ACC112 (cell line): ENCODE data around the gene RAB25.

ENCODE experiments used
- H2AFZ ChIP-seq: fragments of 200-600 bp; sonication (generic); one replicate; pipeline ENCODE4 v1.6.0; 2017; ENCODE audit warnings: antibody characterized with exemption, low read length; ENCODE audit not compliant: unreplicated experiment
- H3K27ac ChIP-seq: fragments of 200-600 bp; sonication (generic); 2 replicates; pipeline ENCODE4 v1.5.1; 2014; ENCODE audit warnings: low read depth, mild to moderate bottlenecking, antibody characterized with exemption, low read length, moderate library complexity
- H3K27me3 ChIP-seq: fragments of 200-600 bp; sonication (generic); 2 replicates; pipeline ENCODE4 v1.6.1; 2014; ENCODE audit warnings: mild to moderate bottlenecking, antibody characterized with exemption, low read length, moderate library complexity, mixed read lengths; ENCODE audit not compliant: insufficient read depth
- H3K36me3 ChIP-seq: fragments of 200-600 bp; sonication (generic); 2 replicates; pipeline ENCODE4 v1.6.1; 2016; ENCODE audit warnings: mild to moderate bottlenecking, antibody characterized with exemption, low read length, moderate library complexity, mixed read lengths; ENCODE audit not compliant: insufficient read depth
- H3K4me1 ChIP-seq: fragments of 200-600 bp; sonication (generic); one replicate; pipeline ENCODE4 v1.6.1; 2016; ENCODE audit warnings: low read length, mixed read lengths; ENCODE audit not compliant: insufficient read depth, unreplicated experiment, control insufficient read depth
- H3K4me3 ChIP-seq: fragments of 200-600 bp; sonication (generic); 2 replicates; pipeline ENCODE4 v1.5.1; 2014; ENCODE audit warnings: mild to moderate bottlenecking, low read depth, low read length
- H3K79me2 ChIP-seq: fragments of 200-600 bp; sonication (generic); one replicate; pipeline ENCODE4 v1.6.0; 2016; ENCODE audit warnings: low read length; ENCODE audit not compliant: control insufficient read depth, unreplicated experiment, insufficient read depth

Gene RAB25

DNA sequence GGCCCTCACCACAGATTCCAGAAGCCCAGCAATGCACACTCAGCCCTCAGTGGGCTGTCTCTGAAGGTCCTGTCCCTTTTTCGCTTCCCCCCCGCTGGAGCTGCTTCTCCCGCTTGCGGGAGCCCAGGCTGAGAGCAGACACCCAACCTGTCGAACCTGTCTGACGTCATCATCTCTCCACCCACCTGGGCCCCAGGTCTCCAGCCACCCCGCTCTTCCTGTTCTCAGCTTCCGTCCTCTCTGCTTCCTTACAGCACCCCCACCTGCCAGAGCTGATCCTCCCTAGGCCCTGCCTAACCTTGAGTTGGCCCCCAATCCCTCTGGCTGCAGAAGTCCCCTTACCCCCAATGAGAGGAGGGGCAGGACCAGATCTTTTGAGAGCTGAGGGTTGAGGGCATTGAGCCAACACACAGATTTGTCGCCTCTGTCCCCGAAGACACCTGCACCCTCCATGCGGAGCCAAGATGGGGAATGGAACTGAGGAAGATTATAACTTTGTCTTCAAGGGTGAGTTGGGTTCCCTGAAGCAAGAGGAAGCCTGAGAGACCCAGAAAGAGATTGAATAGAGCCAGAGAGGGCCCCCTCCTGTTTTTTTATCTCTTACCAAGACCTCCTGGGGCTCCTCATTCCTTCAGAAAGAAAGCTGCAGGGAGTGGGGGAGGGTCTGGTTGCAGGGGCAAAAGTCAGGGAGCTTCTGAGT lies at the start of gene RAB25:
Gene RAB25 (plus strand): TSS at position 224 of the 700 bp plus-strand sequence. CDS start 241 bp downstream, at position 465.
- no peak within 1 kb of the TSS for H3K4me3 ChIP-seq
- no peak within 1 kb of the TSS for H3K27ac ChIP-seq
- no peaks in the 10 kb centered on the region for H3K36me3 ChIP-seq
- peaks cover 3% of the 10 kb centered on the region for H3K79me2 ChIP-seq
- H3K4me1 ChIP-seq: no peaks in the 10 kb centered on the region
- H3K27me3 ChIP-seq: no peaks in the 10 kb centered on the region
- no peak within 1 kb of the TSS for H2AFZ ChIP-seq

GRCh38 chr1:156012051-156012817 lies 48.7 kb upstream of the RAB25 start:
- Histone ChIP-seq H3K36me3 (peaks cover 26% of the 10 kb centered on the region), H2AFZ (no peak overlapping the region), H3K4me3 (no peak overlapping the region), H3K79me2 (no peaks in the 10 kb centered on the region), H3K27me3 (no peaks in the 10 kb centered on the region), H3K27ac (no peak overlapping the region), H3K4me1 (no peaks in the 10 kb centered on the region)

DNA sequence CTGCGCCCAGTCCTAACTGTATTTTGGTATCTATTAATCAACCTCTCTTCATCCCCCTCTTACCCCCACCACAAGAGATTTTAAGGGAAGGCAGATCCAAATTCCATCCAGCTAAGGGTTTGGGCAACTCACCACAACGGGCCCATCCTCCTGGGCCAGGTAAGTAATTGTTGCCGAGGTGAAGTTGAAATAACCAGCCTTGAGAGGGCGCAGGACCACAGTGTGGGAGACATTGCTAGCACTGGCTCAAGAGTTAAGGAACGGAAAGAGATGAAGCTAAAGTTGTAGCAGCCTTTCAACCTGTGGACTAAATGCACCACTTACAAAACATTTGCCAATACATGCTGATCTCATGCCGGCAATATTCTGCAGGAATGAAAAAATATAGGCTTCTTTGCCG lies 46.1 kb upstream of the RAB25 start:
- peaks cover 4% of the 10 kb centered on the region for H3K4me1 ChIP-seq
- no peaks in the 10 kb centered on the region for H3K27me3 ChIP-seq
- peaks cover 33% of the 10 kb centered on the region for H3K36me3 ChIP-seq
- H3K27ac ChIP-seq: no peak overlapping the region
- peaks cover 12% of the 10 kb centered on the region for H3K79me2 ChIP-seq
- no peak overlapping the region for H3K4me3 ChIP-seq
- H2AFZ ChIP-seq: no peak overlapping the region

DNA sequence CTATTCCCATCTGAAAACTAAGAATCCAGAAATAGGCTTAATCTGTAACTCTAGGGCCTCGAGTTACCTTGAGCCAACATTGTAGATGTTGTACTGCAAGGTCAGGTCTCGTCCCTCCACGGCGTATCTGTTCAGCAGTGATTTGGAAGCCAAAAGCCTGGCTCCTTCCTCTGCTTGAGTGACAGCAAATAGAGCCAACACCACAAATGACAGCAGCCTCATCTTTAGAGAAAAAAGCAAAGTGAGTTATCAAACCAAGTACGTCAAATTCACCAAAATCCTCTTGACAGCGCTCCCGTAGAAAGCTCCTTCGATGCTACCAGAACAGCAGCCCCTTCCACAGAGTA lies 41.0 kb upstream of the RAB25 start:
- Histone ChIP-seq H3K27me3 (no peaks in the 10 kb centered on the region), H3K27ac (no peak overlapping the region), H2AFZ (no peak overlapping the region), H3K36me3 (peaks cover 12% of the 10 kb centered on the region), H3K4me1 (peaks cover 4% of the 10 kb centered on the region), H3K4me3 (peak overlapping the region; percentile 93), H3K79me2 (peaks cover 20% of the 10 kb centered on the region)

DNA sequence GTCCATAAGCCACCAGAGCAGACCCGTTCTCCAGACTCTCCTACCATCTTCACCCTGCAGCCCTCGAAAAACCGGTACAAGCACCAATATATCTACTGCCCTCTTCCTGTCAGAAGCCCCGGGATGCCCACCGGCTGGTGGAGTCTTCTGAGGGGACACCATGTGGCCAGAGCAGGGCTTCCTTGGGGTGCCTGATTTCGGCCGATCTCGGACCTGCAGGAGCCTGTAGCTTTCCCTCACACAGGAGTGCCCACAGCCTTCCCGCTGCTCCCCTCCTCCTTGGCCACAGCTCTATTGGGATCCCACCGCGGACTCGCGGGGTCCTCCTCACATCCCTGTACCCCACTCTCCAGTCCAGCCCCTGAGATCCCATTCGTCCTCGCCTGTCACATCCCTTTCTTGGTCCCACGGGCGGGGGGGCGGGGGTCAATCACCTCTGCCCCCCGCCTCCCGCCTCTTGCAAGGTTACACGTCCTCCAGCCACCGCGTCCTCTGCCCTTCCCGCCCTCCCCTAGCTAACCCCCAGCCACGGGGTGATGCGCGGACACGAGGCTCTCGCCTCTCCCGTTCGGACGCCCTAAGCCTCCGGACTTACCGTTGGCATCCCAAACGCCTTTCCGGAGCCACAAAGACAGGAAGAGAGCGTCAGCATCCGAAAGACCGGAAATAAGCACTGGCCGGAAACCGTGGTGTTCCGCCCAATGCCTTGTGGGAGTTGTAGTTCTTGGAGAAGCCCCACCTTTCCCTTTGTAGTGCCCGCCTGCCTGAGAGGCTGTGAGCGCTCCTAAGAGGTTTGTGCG lies 40.5 kb upstream of the RAB25 start, which contains the start of gene SSR2:
Gene SSR2 (minus strand): TSS at position 659 of the 800 bp plus-strand sequence. CDS start 784 bp downstream, outside the sequence.
- Histone ChIP-seq H3K36me3 (peaks cover 10% of the 10 kb centered on the region), H3K4me1 (peaks cover 4% of the 10 kb centered on the region), H2AFZ (peak within 1 kb of the TSS; percentile 98), H3K4me3 (peak within 1 kb of the TSS; percentile 93), H3K27ac (no peak within 1 kb of the TSS), H3K79me2 (peaks cover 20% of the 10 kb centered on the region), H3K27me3 (no peaks in the 10 kb centered on the region)

DNA sequence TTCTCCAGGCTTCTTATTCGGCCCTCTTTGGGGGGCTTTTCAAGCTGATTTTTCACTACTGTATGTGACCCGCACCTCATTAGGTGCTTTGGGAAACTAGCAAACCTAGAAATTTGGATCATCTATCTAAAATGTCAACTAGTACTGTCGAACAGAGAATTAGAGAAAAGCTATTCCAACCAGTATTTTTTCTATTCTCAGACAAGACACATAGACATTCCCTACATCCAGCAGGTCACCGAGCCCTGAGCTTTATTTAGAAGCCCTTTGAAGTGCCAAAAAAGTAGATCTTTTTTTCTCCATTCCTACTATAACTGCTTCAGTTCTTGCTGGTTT lies 39.9 kb upstream of the RAB25 start:
- Histone ChIP-seq H3K79me2 (peaks cover 20% of the 10 kb centered on the region), H2AFZ (peak overlapping the region; percentile 98), H3K4me1 (peaks cover 4% of the 10 kb centered on the region), H3K27ac (no peak overlapping the region), H3K4me3 (peak overlapping the region; percentile 93), H3K27me3 (no peaks in the 10 kb centered on the region), H3K36me3 (peaks cover 10% of the 10 kb centered on the region)

- Histone ChIP-seq H2AFZ (peak overlapping the region; percentile 45), H3K4me3 (no peak overlapping the region), H3K27ac (no peak overlapping the region), H3K4me1 (peaks cover 4% of the 10 kb centered on the region), H3K79me2 (peaks cover 20% of the 10 kb centered on the region), H3K36me3 (peaks cover 7% of the 10 kb centered on the region), H3K27me3 (no peaks in the 10 kb centered on the region)
Observed at GRCh38 chr1:156021954-156022353, 39.0 kb upstream of the RAB25 start.

DNA sequence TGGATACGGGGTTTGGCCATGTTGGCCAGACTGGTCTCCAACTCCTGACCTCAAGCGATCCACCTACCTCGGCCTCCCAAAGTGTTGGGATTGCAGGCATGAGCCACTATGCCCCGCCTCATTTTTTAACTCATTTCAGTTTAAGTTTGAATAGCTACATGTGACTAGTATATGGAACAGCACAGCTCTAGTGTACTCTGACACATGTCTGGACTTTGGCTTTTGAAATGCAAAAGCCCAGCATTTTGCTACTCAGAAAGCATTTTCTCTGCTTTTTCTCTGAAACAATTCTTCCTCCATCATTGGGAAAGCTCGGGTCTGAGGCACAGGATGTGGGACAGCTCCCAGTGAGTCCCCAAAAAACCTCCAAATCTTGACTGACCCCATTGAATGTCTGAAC lies 36.2 kb upstream of the RAB25 start:
- H3K27ac ChIP-seq: no peak overlapping the region
- H3K36me3 ChIP-seq: no peaks in the 10 kb centered on the region
- peaks cover 8% of the 10 kb centered on the region for H3K79me2 ChIP-seq
- H3K27me3 ChIP-seq: no peaks in the 10 kb centered on the region
- peaks cover under 1% of the 10 kb centered on the region for H3K4me1 ChIP-seq
- H2AFZ ChIP-seq: no peak overlapping the region
- no peak overlapping the region for H3K4me3 ChIP-seq

DNA sequence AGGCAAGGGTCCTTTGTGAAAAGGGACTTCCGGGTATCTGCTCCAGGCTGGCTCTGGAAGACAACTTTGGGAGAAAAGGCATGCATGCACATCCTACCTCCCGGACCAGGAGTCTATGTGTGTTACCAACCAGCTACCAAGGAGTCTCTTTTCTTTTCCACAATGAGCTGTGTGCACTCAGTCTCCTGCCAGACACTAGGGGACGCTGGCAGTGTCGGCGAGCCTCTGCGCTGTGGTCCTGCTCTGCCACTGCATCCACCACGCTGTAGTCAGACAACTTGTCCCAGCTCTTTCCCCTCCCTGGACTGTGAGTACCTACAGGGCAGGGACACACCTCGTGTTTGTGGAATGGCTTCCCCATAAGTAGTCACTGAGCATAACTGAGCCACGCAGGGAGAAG lies 35.1 kb upstream of the RAB25 start:
- Histone ChIP-seq H3K4me1 (no peaks in the 10 kb centered on the region), H3K27ac (no peak overlapping the region), H2AFZ (no peak overlapping the region)

DNA sequence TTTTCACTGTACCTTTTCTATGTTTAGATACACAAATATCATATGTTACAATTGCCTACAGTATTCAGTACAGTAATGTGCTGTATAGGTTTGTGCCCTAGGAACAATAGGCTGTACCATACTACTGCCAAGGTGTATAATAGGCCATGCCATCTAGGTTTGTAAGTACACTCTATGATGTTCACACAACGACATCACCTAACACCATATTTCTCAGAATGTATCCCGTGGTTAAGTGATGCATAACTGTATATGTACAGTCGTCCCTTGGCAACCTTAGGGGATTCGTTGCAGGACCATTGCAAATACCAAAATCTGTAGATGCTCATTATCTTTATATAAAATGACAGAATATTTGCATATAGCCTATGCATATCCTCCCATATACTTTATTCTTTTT lies 34.4 kb upstream of the RAB25 start:
- no peaks in the 10 kb centered on the region for H3K36me3 ChIP-seq
- no peak overlapping the region for H2AFZ ChIP-seq
- H3K79me2 ChIP-seq: no peaks in the 10 kb centered on the region
- no peak overlapping the region for H3K4me3 ChIP-seq
- H3K4me1 ChIP-seq: no peaks in the 10 kb centered on the region
- H3K27me3 ChIP-seq: no peaks in the 10 kb centered on the region
- H3K27ac ChIP-seq: no peak overlapping the region

More for the DNA sequence above, 35.1 kb upstream of the RAB25 start:
- Histone ChIP-seq H3K79me2 (no peaks in the 10 kb centered on the region), H3K27me3 (no peaks in the 10 kb centered on the region), H3K36me3 (no peaks in the 10 kb centered on the region), H3K4me3 (no peak overlapping the region)
